GM12874 (cell line): ENCODE measurements around the gene RARS2.

ENCODE experiments used
- TF ChIP-seq, protein P1 (sequence below): IDR thresholded peaks from 2 replicates; pipeline ENCODE4 v1.5.1; 2011; ENCODE audit warnings: low read depth, mild to moderate bottlenecking, control low read depth, low read length, moderate library complexity; ENCODE audit not compliant: insufficient read depth

RARS2 gene

GRCh38 chr6:87589693-87590416, at the start of gene RARS2, which contains the start of gene ORC3:
Gene RARS2, minus strand, starts transcription at chr6:87589987. Its CDS starts 30 bp downstream, at chr6:87589957.
Gene ORC3, plus strand, starts transcription at chr6:87590135. Its CDS starts 34 bp downstream, at chr6:87590169.
- TF ChIP-seq, protein P1, sequence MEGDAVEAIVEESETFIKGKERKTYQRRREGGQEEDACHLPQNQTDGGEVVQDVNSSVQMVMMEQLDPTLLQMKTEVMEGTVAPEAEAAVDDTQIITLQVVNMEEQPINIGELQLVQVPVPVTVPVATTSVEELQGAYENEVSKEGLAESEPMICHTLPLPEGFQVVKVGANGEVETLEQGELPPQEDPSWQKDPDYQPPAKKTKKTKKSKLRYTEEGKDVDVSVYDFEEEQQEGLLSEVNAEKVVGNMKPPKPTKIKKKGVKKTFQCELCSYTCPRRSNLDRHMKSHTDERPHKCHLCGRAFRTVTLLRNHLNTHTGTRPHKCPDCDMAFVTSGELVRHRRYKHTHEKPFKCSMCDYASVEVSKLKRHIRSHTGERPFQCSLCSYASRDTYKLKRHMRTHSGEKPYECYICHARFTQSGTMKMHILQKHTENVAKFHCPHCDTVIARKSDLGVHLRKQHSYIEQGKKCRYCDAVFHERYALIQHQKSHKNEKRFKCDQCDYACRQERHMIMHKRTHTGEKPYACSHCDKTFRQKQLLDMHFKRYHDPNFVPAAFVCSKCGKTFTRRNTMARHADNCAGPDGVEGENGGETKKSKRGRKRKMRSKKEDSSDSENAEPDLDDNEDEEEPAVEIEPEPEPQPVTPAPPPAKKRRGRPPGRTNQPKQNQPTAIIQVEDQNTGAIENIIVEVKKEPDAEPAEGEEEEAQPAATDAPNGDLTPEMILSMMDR = no peak

- TF ChIP-seq, protein P1 = no peak
Measured at GRCh38 chr6:87639373-87639772, 49.6 kb upstream of the RARS2 start.

- TF ChIP-seq, protein P1 = no peak
Measured at GRCh38 chr6:87637106-87637505, 47.3 kb upstream of the RARS2 start.

DNA sequence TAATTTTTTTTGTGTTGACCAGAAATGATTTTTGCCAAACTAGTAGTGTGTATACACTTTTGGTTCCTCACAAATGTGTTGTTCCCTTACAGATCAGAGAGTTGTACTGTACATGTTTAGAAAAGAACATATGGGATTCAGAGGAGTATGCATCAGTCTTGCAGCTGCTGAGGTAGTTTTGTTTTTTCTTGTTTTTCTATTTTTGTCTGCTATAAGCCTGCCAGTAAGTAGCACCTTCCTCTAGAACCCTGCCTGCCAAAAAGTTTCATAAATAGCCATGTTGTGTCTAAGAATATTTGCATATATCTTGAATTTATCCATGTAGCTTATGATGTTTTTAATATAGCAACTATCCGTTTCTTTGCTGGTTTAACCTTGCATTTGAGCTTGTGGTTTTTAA, 46.5 kb upstream of the RARS2 start:
- TF ChIP-seq, protein P1 = no peak

- TF ChIP-seq, protein P1 = no peak
Measured at GRCh38 chr6:87633851-87634250, 44.1 kb upstream of the RARS2 start.

GRCh38 chr6:87630746-87631145, 41.0 kb upstream of the RARS2 start:
- TF ChIP-seq, protein P1 = no peak

DNA sequence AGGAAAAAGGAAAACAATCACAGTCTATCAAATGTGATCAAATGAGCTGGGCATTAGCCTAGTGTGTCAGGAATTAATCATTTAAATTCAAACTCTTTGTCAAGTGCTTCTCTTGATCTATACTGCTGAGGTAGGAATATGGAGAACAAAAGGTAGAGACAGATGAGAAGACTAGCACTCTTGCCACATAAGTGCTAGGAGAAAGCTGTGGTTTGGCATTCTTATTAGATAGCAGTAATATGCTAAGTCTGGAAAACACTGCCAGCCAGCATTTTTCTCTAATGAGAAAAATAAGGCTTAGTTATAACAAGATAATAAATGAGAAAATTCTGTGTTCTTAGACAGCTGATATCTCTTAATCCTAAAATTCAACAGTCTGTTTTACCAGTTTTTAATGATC, 39.1 kb upstream of the RARS2 start:
- TF ChIP-seq, protein P1 = no peak

GRCh38 chr6:87628424-87628823, 38.6 kb upstream of the RARS2 start:
- TF ChIP-seq, protein P1 = no peak
